SK-N-SH (cell line): ENCODE results near the gene LDB2. TPM values are rescaled to one million over a fixed set of nuclear protein-coding genes. Genes with fewer than 3 reads are reported as not detected.

Experiments used
- EP300 ChIP-seq, 2 experiments: IDR thresholded peaks; 2 replicates each; pipeline versions ENCODE4 v1.4.0 to v1.6.1; 2012; ENCODE audit warnings: borderline replicate concordance in 1 of 2, low read depth in 1 of 2, low read length in 1 of 2
- FOSL2 ChIP-seq: IDR thresholded peaks from 2 replicates; pipeline ENCODE4 v1.4.0; 2012; ENCODE audit warnings: low read depth, mild to moderate bottlenecking, moderate library complexity, borderline replicate concordance
- FOXJ3 ChIP-seq: sonication (generic); formaldehyde crosslinking; IDR thresholded peaks from 2 replicates; pipeline ENCODE4 v1.5.1; 2020; ENCODE audit warnings: mild to moderate bottlenecking, missing genetic modification reagents
- JUND ChIP-seq: IDR thresholded peaks from 2 replicates; pipeline ENCODE4 v1.4.0; 2012
- MEF2A ChIP-seq: IDR thresholded peaks from 2 replicates; pipeline ENCODE4 v1.4.0; 2012; ENCODE audit warnings: low read depth, borderline replicate concordance
- NFIC ChIP-seq: IDR thresholded peaks from 2 replicates; pipeline ENCODE4 v1.4.0; 2012; ENCODE audit warnings: borderline replicate concordance
- RAD21 ChIP-seq: IDR thresholded peaks from 2 replicates; pipeline ENCODE4 v1.6.1; 2012; ENCODE audit warnings: mild to moderate bottlenecking, low read length
- REST ChIP-seq: IDR thresholded peaks from 2 replicates; pipeline ENCODE4 v1.6.1; 2012; ENCODE audit warnings: mild to moderate bottlenecking, low read depth, low read length, moderate library complexity
- RXRA ChIP-seq: IDR thresholded peaks from 2 replicates; pipeline ENCODE4 v1.4.0; 2012; ENCODE audit warnings: low read depth, mild to moderate bottlenecking, borderline replicate concordance
- SIN3A ChIP-seq: IDR thresholded peaks from 2 replicates; pipeline ENCODE4 v1.6.1; 2012; ENCODE audit warnings: low read depth, mild to moderate bottlenecking, low read length, moderate library complexity, borderline replicate concordance
- SMC3 ChIP-seq: IDR thresholded peaks from 2 replicates; pipeline ENCODE4 v1.6.1; 2012; ENCODE audit warnings: low read depth, low read length, improper control_type of control experiment
- TAF1 ChIP-seq: IDR thresholded peaks from 2 replicates; pipeline ENCODE4 v1.6.1; 2012; ENCODE audit warnings: low read depth, mild to moderate bottlenecking, low read length, moderate library complexity, borderline replicate concordance
- polyA plus RNA-seq, 3 experiments: library from polyadenylated mRNA; depleted of rRNA; stranded (reverse); fragments of >200 nt; gene quantifications; 2 replicates each; pipeline ENCODE4 v1.2.3, GENCODE V29; 2012
- TF ChIP-seq, protein P1 (sequence below): IDR thresholded peaks from 2 replicates; pipeline ENCODE4 v1.4.0; 2012; ENCODE audit warnings: low read depth, borderline replicate concordance
- TF ChIP-seq, protein P2 (sequence below): fragments of 150-350 bp; IDR thresholded peaks from 2 replicates; pipeline ENCODE4 v1.6.1; 2016; ENCODE audit warnings: mild to moderate bottlenecking, low read depth, low read length
- TF ChIP-seq, protein P3 (sequence below): fragments of 200-600 bp; sonication (generic); IDR thresholded peaks from 2 replicates; pipeline ENCODE4 v1.6.1; 2017; ENCODE audit warnings: antibody characterized with exemption, mild to moderate bottlenecking, moderate library complexity

The LDB2 gene
- polyA plus RNA-seq, 1 of the 3 experiments (the other 2 are of a cell fraction): 11.0 TPM

DNA sequence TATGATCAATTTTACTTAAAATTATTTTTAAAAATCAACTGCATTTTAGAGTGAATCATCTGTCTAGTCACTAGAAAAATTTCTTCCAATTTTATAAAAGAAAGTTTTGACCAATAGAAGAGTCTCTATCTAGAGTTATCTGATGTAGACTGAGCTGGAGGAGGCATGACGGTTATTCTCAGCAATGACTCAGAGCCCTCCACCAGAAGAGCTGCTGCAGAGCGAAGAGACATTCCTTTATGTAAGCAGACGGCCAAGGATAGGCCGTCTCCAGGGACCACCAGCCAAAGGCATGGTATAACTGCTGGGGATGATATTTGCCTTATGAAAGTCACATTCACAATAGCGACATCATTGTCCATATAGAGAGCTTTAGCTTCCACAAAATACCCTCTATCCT lies 23.0 kb downstream of the LDB2 start (continued):
- TF ChIP-seq REST: 0 out of 2 replicates have a peak, but pooled peaks have one; percentile 48
- no peak; the same call in 1 of the 2 replicates for TF ChIP-seq SIN3A
- TF ChIP-seq, protein P1, sequence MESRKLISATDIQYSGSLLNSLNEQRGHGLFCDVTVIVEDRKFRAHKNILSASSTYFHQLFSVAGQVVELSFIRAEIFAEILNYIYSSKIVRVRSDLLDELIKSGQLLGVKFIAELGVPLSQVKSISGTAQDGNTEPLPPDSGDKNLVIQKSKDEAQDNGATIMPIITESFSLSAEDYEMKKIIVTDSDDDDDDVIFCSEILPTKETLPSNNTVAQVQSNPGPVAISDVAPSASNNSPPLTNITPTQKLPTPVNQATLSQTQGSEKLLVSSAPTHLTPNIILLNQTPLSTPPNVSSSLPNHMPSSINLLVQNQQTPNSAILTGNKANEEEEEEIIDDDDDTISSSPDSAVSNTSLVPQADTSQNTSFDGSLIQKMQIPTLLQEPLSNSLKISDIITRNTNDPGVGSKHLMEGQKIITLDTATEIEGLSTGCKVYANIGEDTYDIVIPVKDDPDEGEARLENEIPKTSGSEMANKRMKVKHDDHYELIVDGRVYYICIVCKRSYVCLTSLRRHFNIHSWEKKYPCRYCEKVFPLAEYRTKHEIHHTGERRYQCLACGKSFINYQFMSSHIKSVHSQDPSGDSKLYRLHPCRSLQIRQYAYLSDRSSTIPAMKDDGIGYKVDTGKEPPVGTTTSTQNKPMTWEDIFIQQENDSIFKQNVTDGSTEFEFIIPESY: 0 out of 2 replicates have a peak, but pooled peaks have one; percentile 38
- TF ChIP-seq SMC3: no peak
- peak; percentile 66 for TF ChIP-seq NFIC
- peak; percentile 95 for TF ChIP-seq FOSL2
- TF ChIP-seq, protein P2, sequence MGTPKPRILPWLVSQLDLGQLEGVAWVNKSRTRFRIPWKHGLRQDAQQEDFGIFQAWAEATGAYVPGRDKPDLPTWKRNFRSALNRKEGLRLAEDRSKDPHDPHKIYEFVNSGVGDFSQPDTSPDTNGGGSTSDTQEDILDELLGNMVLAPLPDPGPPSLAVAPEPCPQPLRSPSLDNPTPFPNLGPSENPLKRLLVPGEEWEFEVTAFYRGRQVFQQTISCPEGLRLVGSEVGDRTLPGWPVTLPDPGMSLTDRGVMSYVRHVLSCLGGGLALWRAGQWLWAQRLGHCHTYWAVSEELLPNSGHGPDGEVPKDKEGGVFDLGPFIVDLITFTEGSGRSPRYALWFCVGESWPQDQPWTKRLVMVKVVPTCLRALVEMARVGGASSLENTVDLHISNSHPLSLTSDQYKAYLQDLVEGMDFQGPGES: no peak
- TF ChIP-seq JUND: peak; percentile 94
- TF ChIP-seq RXRA: peak; percentile 67; the same call in 1 of the 2 replicates
- TF ChIP-seq RAD21: no peak
- TF ChIP-seq, protein P3, sequence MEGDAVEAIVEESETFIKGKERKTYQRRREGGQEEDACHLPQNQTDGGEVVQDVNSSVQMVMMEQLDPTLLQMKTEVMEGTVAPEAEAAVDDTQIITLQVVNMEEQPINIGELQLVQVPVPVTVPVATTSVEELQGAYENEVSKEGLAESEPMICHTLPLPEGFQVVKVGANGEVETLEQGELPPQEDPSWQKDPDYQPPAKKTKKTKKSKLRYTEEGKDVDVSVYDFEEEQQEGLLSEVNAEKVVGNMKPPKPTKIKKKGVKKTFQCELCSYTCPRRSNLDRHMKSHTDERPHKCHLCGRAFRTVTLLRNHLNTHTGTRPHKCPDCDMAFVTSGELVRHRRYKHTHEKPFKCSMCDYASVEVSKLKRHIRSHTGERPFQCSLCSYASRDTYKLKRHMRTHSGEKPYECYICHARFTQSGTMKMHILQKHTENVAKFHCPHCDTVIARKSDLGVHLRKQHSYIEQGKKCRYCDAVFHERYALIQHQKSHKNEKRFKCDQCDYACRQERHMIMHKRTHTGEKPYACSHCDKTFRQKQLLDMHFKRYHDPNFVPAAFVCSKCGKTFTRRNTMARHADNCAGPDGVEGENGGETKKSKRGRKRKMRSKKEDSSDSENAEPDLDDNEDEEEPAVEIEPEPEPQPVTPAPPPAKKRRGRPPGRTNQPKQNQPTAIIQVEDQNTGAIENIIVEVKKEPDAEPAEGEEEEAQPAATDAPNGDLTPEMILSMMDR: no peak
- peak in 1 of 2 experiments; percentile 98; a peak in 2 of 4 replicates for TF ChIP-seq EP300 (IDR thresholded peaks at IDR 0.05; ENCODE audit: borderline replicate concordance in 1 of 2, low read depth in 1 of 2, low read length in 1 of 2)
- TF ChIP-seq FOXJ3 (CRISPR knock-in tag): no peak
- no peak for TF ChIP-seq TAF1
- peak; percentile 84 for TF ChIP-seq MEF2A
- TF ChIP-seq, all 33 proteins: peak for 15
